Right forelimb (tissue), 1 donor: ENCODE measurements around the gene PPP1R37.

Source experiments
- DNase-seq: peaks from one replicate; pipeline ENCODE4 v3.0.0-alpha.2; 2018

PPP1R37 gene

DNA sequence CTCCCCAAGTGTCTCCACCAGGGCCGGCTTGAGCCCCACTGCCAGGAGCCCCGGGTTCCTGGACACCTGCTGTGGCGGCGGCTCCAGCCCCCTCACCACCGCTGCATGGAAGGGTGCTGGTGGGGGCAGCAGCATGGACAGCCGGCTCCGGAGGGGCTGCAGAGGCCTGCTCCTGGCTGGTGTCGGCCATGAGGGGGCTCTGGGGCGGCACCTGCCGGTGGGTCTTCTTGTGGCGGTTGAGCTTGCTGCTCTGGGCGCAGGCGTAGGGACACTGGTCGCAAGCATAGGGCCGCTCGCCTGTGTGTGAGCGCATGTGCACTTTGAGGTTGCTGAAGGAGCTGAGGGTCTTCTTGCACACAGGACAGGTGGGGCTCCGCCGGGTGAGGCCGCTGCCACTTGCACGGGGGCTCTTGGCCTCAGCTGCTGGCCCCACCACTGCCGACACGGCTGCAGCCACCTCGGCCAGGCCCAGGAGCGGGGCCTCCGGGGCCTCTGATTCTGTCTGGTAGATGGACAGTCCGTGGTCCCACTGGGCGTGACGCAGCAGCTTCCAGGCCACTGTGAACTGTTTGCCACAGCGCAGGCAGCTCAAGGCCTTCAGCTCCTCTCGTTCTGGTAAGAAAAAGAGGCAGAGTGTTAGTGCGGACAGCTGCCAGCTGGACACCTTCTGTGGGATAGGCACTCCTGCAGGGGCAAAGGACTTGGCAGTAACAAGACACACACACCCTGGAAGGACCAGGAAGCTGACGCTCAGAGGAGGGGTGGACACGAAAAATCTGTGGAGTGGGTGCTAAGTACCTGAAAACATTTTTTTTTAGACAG lies 20.8 kb upstream of the PPP1R37 start:
- DNase-seq: no peak

GRCh38 chr19:45074744-45075300 lies 18.2 kb upstream of the PPP1R37 start:
- no peak for DNase-seq

DNA sequence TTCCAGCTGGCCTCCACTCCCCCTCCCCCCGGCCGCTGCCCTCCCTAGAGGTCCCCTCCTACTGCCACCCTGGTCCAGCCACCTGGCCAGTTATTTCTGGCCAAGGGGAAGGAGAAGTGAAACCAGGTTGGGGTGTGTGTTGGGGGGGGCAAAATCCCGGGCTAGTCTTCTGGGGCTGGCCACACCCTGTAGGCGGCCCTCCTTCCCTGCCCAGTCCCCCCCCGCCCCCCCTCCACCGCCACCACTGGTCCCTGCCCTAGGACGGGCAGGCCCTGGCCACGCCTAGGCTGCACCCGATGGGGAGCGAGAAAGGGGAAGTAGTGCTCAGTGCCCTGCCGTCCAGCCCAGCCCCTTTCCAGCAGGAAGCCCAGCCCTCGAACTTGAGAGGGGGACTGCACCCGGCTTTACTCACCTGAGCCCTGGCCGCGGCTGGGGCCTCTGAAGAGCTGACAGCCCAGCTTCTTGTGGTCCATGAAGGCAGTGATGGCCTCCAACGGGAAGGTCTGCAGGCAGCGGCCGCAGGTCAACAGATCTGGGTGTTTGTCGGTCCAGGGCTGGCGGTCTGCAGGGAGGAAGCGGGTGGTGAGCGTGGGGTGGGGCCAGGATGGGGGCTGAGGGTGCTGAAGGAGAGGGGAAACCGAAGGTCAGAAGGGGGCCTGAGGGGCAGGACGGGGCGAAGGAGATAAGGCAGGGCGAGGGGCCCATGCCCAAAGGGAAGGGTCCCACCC lies 17.5 kb upstream of the PPP1R37 start:
- DNase-seq: peak; percentile 65

GRCh38 chr19:45076029-45076850 lies 16.7 kb upstream of the PPP1R37 start, which contains the start of gene ZNF296:
ZNF296 (minus strand) TSS chr19:45076478; CDS start chr19:45076373, 105 bp downstream.
- DNase-seq: peak; percentile 70

DNA sequence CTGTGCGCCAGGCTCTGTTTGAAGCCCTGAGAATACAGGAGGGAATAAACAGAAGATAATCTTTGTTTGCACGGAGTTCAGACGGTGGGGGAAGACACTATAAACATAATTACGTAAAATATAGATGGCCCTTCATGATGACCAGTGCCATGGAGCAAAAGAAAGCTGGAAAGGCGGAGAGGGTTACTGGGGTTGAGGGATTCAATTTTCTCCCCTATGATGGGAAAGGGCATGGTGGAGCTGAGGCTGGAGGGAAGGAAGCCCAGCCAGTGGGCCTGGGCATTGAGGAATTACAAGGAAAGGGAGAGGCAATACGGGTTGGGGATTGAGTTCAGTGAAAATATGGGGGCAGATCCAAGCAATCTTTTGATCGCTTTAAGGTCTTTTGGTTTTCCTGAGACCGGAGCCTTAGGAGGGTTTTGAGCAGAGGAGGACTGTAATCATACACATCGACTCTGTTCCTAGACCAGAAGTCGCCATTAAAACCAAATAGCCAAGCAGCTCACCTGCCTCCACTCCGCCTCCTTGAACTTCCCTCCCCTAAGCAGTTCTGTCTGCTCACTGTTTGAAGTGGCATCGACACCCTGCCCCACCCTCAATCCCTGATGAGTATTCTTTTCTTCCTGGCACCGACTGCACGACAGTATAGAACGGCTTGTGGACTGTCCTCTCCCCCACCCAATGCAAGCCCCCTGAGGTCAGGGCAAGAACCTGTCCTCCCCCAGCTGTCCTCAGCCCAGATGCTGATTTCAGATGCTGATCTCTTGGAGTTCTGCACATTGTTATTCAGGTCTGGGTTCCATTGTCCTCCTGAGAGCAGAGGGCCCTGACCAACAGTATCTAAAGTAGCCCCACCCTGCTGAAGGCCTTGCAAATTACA lies 15.9 kb upstream of the PPP1R37 start:
- DNase-seq: no peak

DNA sequence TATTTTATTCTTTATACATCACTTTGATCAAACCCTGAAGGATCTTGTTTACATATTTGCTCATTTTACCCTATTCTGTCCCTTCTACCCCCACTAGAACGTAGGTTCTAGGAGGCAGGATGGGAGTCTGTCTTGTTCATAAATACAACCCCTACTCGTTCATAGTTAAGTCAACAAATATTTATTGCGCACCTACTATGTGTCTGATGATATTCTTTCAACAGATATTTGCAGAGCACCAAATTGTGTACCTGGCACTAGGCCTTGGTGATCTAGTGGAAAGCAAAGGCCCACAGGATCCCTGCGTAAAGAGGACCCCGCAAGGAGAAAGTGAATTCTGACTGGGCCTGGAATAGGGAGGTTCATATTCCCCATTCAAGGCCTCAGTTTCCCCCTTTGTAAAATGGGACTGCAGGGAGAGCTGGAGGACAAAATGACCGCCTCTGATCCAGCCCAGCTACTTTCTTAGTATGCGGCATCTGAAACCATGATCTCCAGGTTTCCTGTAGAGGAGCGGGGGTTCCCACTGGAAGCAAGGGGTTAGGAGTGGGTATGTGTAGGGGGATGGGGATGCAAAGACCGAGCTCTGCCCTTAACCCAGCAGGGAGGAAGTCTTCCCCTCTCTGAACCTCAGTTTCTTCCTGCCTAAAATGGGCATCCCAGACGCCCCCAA lies 14.5 kb upstream of the PPP1R37 start:
- no peak for DNase-seq

- peak; percentile 88 for DNase-seq
These were observed 13.7 kb upstream of the PPP1R37 start, which contains the start of gene GEMIN7 for GRCh38 chr19:45079063-45079910. GEMIN7 (plus strand) TSS chr19:45079260; CDS start chr19:45090115, 10,855 bp downstream.

GRCh38 chr19:45079911-45080370 lies 13.0 kb upstream of the PPP1R37 start:
- no peak for DNase-seq

DNA sequence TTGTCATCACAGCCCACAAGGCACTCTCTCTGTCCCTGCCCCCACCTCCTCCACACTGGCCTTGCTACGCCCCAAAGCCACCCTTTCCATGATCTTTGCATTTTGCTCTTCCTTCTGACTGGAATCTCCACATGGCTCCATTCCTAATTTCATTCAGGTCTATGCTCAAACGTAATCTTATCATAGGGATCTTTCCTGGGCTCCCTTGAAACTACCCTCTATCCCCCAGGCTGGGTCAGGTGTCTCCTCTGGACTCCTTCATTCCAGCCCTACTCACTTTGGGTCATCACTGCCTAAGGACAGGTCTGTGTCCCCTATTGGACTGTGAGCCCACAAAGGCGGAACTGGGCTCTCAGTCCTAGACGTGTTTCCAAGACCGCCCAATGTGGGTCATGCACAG lies 10.8 kb upstream of the PPP1R37 start:
- DNase-seq: no peak

GRCh38 chr19:45086480-45086879 lies 6.5 kb upstream of the PPP1R37 start:
- DNase-seq: no peak

- DNase-seq: no peak
These were observed 5.4 kb upstream of the PPP1R37 start for GRCh38 chr19:45087531-45087930.

DNA sequence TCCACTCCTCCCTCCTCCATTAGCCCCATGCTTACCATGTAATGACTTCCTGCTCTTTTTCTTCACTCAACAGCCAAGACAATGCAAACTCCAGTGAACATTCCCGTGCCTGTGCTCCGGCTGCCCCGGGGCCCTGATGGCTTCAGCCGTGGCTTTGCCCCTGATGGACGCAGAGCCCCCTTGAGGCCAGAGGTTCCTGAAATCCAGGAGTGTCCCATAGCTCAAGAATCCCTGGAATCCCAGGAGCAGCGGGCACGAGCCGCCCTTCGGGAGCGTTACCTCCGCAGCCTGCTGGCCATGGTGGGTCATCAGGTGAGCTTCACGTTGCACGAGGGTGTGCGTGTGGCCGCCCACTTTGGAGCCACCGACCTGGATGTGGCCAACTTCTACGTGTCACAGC lies 2.9 kb upstream of the PPP1R37 start:
- no peak for DNase-seq

GRCh38 chr19:45090606-45091005 lies 2.4 kb upstream of the PPP1R37 start:
- no peak for DNase-seq

GRCh38 chr19:45091031-45091923 lies 1.7 kb upstream of the PPP1R37 start:
- DNase-seq: peak; percentile 99

DNA sequence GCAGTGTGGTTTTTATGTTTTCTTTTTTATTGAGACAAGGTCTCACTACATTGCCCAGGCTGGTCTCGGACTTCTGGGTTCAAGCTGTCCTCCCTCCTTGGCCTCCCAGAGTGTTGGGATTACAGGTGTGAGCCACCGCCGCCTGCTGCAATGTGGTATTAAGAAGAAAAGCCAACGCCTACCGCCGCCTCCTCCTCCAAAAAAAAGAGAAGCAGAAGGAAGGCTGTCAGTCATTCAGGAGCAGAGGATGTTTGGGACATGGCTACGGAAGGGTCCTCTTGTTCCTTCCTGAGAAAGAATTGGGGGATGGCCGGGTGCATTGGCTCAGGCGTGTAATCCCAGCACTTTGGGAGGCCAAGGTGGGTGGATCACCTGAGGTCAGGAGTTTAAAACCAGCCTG lies 1.2 kb downstream of the PPP1R37 start:
- DNase-seq: no peak

DNA sequence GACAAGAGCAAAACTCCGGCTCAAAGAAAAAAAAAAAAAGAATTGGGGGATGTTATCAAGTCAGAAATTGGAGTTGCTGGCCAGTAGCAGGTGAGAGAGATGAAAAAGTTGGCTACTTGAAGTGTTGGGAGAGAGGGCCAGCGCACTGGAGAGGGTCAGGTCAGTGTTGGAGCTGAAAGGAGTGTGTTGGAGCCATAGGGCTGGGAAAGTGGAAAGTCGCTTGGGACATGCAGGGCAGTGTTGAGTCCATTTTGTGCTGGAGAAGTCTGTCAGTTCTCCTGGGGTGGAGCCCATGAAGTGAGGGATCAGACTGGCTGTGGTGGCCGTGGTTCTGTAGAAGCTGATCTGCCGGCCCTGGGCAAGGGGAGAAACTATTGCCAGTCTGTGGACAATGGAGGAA lies 1.7 kb downstream of the PPP1R37 start:
- DNase-seq: no peak

DNA sequence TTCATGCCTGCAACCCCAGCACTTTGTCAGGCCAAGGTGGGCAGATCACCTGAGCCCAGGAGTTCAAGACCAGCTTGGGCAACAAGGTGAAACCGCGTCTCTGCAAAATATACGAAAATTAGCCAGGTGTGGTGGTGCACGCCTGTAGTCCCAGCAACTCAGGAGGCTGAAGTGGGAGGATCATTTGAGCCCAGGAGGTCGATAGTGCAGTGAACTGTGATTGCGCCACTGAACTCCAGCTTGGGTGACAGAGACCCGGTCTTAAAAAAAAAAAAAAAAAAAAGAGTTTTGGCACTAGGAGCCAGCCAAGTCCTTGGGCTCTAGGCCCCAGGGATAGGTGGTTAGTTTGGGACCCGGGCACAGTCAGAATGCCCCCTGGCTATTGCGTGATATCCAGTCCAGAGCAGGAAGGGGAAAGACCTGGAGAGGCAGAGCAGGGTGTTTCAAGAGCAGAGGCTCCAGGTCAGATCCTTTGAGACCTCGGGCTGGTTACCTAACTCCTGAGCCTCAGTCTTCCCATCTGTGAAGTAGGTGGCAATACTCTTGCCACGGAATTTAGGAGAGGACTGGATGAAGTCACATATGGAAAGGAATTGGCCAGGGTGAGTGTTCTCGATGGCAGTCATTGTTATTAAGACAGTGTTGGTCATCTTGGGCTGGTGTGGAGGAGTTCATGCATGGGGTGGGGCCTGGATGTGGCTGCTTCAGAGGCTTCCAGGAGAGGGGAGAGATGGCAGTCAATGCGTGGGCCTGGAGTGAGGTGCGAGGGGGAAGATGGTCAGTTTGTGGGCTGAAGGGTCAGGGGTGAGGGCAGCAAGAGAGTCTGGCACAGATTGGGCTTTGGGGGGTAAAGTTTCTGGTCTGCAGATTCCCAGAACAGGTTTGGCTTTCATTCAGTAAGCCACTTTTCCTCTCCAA lies 2.8 kb downstream of the PPP1R37 start:
- DNase-seq: no peak

DNA sequence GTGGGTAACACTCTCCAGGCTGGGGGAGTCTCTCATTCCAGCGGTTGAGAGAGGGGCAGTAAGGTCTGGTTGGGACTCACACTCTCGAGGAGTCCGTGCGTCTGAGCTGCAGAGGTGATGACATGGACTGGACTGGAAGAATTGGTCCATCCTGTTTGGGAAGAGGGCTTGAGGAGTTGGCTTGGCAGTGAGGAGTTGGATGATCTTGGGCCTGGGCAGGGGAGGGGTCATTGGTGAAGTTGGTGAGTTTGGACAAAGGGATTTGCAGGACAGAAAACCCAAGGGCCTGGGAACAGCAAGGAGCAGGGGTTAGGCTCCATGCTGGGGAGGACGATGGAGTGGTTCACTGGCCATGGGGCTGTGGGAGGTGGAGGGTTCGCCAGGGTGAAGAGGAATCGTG lies 3.7 kb downstream of the PPP1R37 start:
- no peak for DNase-seq
